Muscle of back (tissue), 11 donors: ENCODE results near the gene FMN1. TPM values are rescaled to one million over a fixed set of nuclear protein-coding genes. Genes with fewer than 3 reads are reported as not detected.

Experiments used
- DNase-seq, 3 donors: peaks; one replicate each; pipeline versions ENCODE4 v3.0.0 to v3.0.0-alpha.2; 2013
- polyA plus RNA-seq, 10 donors: library from polyadenylated mRNA; unstranded; fragments of 120-200 nt; gene quantifications; one replicate each; pipeline ENCODE4 v1.2.1, GENCODE V29; 2013; ENCODE audit not compliant: insufficient read length in 10 of 10

The FMN1 gene
- polyA plus RNA-seq, 10 donors = 1.5 to 4.5 (median 2.1) TPM

GRCh38 chr15:32778391-32779176 is 415.9 kb downstream of the FMN1 start:
- DNase-seq = no peak

- DNase-seq = no peak
Measured at GRCh38 chr15:32775103-32775502, 419.4 kb downstream of the FMN1 start.

- DNase-seq = peak in 1 of 3 donors; percentile 90
Measured at GRCh38 chr15:32774022-32774421, 420.5 kb downstream of the FMN1 start.

GRCh38 chr15:32767236-32767635 is 427.3 kb downstream of the FMN1 start:
- no peak for DNase-seq

- DNase-seq = no peak
Measured at GRCh38 chr15:32766101-32766500, 428.4 kb downstream of the FMN1 start.

- no peak for DNase-seq
Measured at GRCh38 chr15:32765236-32765635, 429.3 kb downstream of the FMN1 start.

- DNase-seq = no peak
Measured at GRCh38 chr15:32763295-32763694, 431.2 kb downstream of the FMN1 start.

GRCh38 chr15:32757426-32757825 is 437.1 kb downstream of the FMN1 start:
- no peak for DNase-seq

- no peak for DNase-seq
Measured at GRCh38 chr15:32750979-32751378, 443.5 kb downstream of the FMN1 start.

- DNase-seq = peak in 2 of 3 donors; percentile 7 to 50
Measured at GRCh38 chr15:32747921-32748342, 446.6 kb downstream of the FMN1 start.

- no peak for DNase-seq
Measured at GRCh38 chr15:32746116-32746857, 448.2 kb downstream of the FMN1 start.

GRCh38 chr15:32743411-32744140 is 450.9 kb downstream of the FMN1 start:
- DNase-seq = no peak

GRCh38 chr15:32739522-32740063 is 454.9 kb downstream of the FMN1 start:
- DNase-seq = no peak

GRCh38 chr15:32738666-32739065 is 455.8 kb downstream of the FMN1 start:
- no peak for DNase-seq

- DNase-seq = no peak
Measured at GRCh38 chr15:32737304-32737703, 457.2 kb downstream of the FMN1 start.

GRCh38 chr15:32736701-32737061 is 457.8 kb downstream of the FMN1 start:
- no peak for DNase-seq

- no peak for DNase-seq
Measured at GRCh38 chr15:32735989-32736700, 458.4 kb downstream of the FMN1 start.

GRCh38 chr15:32733281-32733680 is 461.2 kb downstream of the FMN1 start:
- DNase-seq = no peak

GRCh38 chr15:32732574-32733157 is 461.8 kb downstream of the FMN1 start:
- no peak for DNase-seq

- no peak for DNase-seq
Measured at GRCh38 chr15:32730677-32731654, 463.5 kb downstream of the FMN1 start.
